Endothelial cell of umbilical vein (primary cell): Measurements from ENCODE around the gene BLOC1S4. TPM values are rescaled to one million over a fixed set of nuclear protein-coding genes. Genes with fewer than 3 reads are reported as not detected.

Experiments used
- BruUV-seq: library from RNA; stranded (reverse); fragments of 400-500 nt; replicated peaks from 2 replicates; lab custom pipeline; 2021; lab: Mats Ljungman, UMichigan
- CTCF ChIA-PET: fragments of 300-600, 350-600 bp; sonication (Branson Sonifier 250); formaldehyde crosslinking; loops from one replicate; lab custom pipeline; 2021; ENCODE audit warnings: antibody characterized with exemption, inconsistent platforms; lab: Charles Lee
- POLR2A ChIA-PET: fragments of 300-600, 350-600 bp; sonication (Branson Sonifier 250); formaldehyde crosslinking; loops from one replicate; lab custom pipeline; 2021; ENCODE audit warnings: antibody characterized with exemption, inconsistent platforms; lab: Charles Lee
- DNase-seq: peaks from one replicate; pipeline ENCODE4 v3.0.0-alpha.2; 2011; ENCODE audit warnings: low read depth, low spot score
- FAIRE-seq: peaks from 2 replicates; lab custom pipeline; 2011; peaks lifted over from hg19 to GRCh38; lab: Jason Lieb, UNC
- H2AFZ ChIP-seq: 2 replicates; pipeline ENCODE4 v1.6.0; 2012; ENCODE audit warnings: low read depth, low read length, control low read depth, inconsistent platforms
- H3K27ac ChIP-seq: 2 replicates; pipeline ENCODE4 v1.5.1; 2011; ENCODE audit warnings: low read depth, mild to moderate bottlenecking, control low read depth, low read length, moderate library complexity; ENCODE audit not compliant: insufficient read depth
- H3K27me3 ChIP-seq, 2 experiments: 2 replicates each; pipeline versions ENCODE4 v1.6.0 to v1.6.1; 2011; ENCODE audit warnings: low read length in 2 of 2, mixed read lengths in 1 of 2; ENCODE audit not compliant: control insufficient read depth in 2 of 2, insufficient read depth in 2 of 2
- H3K36me3 ChIP-seq, 2 experiments: 2 replicates in 1 of 2; 3 replicates in 1 of 2; pipeline ENCODE4 v1.5.1; 2011; ENCODE audit warnings: low read length in 2 of 2, mild to moderate bottlenecking in 1 of 2, moderate library complexity in 1 of 2; ENCODE audit not compliant: control insufficient read depth in 2 of 2, insufficient read depth in 2 of 2; ENCODE audit errors: extremely low read depth in 1 of 2
- H3K4me1 ChIP-seq: 3 replicates; pipeline ENCODE4 v1.5.1; 2011; ENCODE audit warnings: mild to moderate bottlenecking, low read length; ENCODE audit not compliant: control insufficient read depth, insufficient read depth; ENCODE audit errors: extremely low read depth
- H3K4me2 ChIP-seq: 2 replicates; pipeline ENCODE4 v1.6.1; 2011; ENCODE audit warnings: low read length, control low read depth, mixed read lengths; ENCODE audit not compliant: insufficient read depth
- H3K4me3 ChIP-seq, 3 experiments: fragments of 200-600 bp in 1 of 3; sonication (generic), shearing (Covaris generic) in 1 of 3; replicated peaks in 1 of 3; 2 replicates each; pipeline ENCODE4 v1.5.1; 2011 to 2016; ENCODE audit warnings: control low read depth in 3 of 3, low read length in 3 of 3, mild to moderate bottlenecking in 2 of 3, inconsistent platforms in 1 of 3, low read depth in 1 of 3, moderate library complexity in 1 of 3; ENCODE audit not compliant: insufficient read depth in 1 of 3
- H3K79me2 ChIP-seq: 2 replicates; pipeline ENCODE4 v1.6.0; 2012; ENCODE audit warnings: low read length, inconsistent platforms; ENCODE audit not compliant: control insufficient read depth, insufficient read depth
- H3K9ac ChIP-seq: replicated peaks from 2 replicates; pipeline ENCODE3; 2011; ENCODE audit warnings: low read length, control low read depth; ENCODE audit not compliant: insufficient read depth; ENCODE audit errors: extremely low read depth
- H3K9me1 ChIP-seq: replicated peaks from 3 replicates; pipeline ENCODE4 v1.6.0; 2011; ENCODE audit warnings: mild to moderate bottlenecking, low read length; ENCODE audit not compliant: control insufficient read depth, insufficient read depth; ENCODE audit errors: extremely low read depth
- H3K9me3 ChIP-seq: replicated peaks from 2 replicates; pipeline ENCODE4 v1.5.1; 2012; ENCODE audit warnings: low read length, inconsistent platforms; ENCODE audit not compliant: control insufficient read depth, insufficient read depth
- H4K20me1 ChIP-seq: replicated peaks from 2 replicates; pipeline ENCODE3; 2011; ENCODE audit warnings: mild to moderate bottlenecking, low read length; ENCODE audit not compliant: control insufficient read depth, insufficient read depth; ENCODE audit errors: extremely low read depth
- EZH2 ChIP-seq: IDR thresholded peaks from 2 replicates; pipeline ENCODE4 v1.6.1; 2012; ENCODE audit warnings: borderline replicate concordance, low read depth, mild to moderate bottlenecking, moderate library complexity, low read length, inconsistent platforms; ENCODE audit not compliant: severe bottlenecking
- FOS ChIP-seq: IDR thresholded peaks from 2 replicates; pipeline ENCODE4 v1.6.1; 2011; ENCODE audit warnings: mild to moderate bottlenecking, low read length, moderate library complexity, borderline replicate concordance; ENCODE audit not compliant: insufficient read depth
- GATA2 ChIP-seq: IDR thresholded peaks from 2 replicates; pipeline ENCODE4 v1.7.0; 2011; ENCODE audit warnings: low read depth, mild to moderate bottlenecking, moderate library complexity, mixed read lengths, low read length; ENCODE audit not compliant: insufficient read length, insufficient read depth
- JUN ChIP-seq: IDR thresholded peaks from 2 replicates; pipeline ENCODE4 v1.6.1; 2011; ENCODE audit warnings: borderline replicate concordance, low read depth; ENCODE audit not compliant: insufficient read length, insufficient read depth
- MYC ChIP-seq: IDR thresholded peaks from one replicate; pipeline ENCODE4 v1.6.1; 2011; ENCODE audit warnings: mild to moderate bottlenecking, low read depth, low read length
- POLR2A ChIP-seq: IDR thresholded peaks from 2 replicates; pipeline ENCODE4 v1.6.1; 2012; ENCODE audit warnings: low read depth, mild to moderate bottlenecking, control low read depth, low read length
- POLR2AphosphoS5 ChIP-seq: IDR thresholded peaks from 2 replicates; pipeline ENCODE4 v1.6.1; 2012; ENCODE audit warnings: low read depth, mild to moderate bottlenecking, control low read depth, low read length, moderate library complexity; ENCODE audit not compliant: insufficient read depth
- dilution Hi-C: fragments of 300-500 bp; cut with MboI; formaldehyde crosslinking; loops from one replicate; pipeline ENCODE4 v1.15.0; 2019; ENCODE audit warnings: low sequenced_read_pairs; ENCODE audit not compliant: extremely low pct_ligation_motif_present
- intact Hi-C: fragments of 100-400 bp; cut with micrococcal nuclease; formaldehyde crosslinking; loops from one replicate; pipeline ENCODE4 v1.10.0; 2022
- polyA plus RNA-seq, 4 experiments: library from polyadenylated mRNA; depleted of rRNA in 3 of 4; stranded (reverse) in 3 of 4; unstranded in 1 of 4; fragments of >200 nt; gene quantifications; 2 replicates each; pipeline versions ENCODE4 v1.2.1 to v1.2.3, GENCODE V29; 2011 to 2012; ENCODE audit warnings: missing spikeins in 1 of 4
- total RNA-seq: library from RNA; stranded (reverse); gene quantifications from 2 replicates; pipeline ENCODE4 v1.2.3, GENCODE V29; 2021
- TF ChIP-seq, protein P1 (sequence below): IDR thresholded peaks from 2 replicates; pipeline ENCODE4 v1.6.1; 2011; ENCODE audit not compliant: insufficient read depth, insufficient read length

BLOC1S4 gene
- total and polyA plus RNA-seq, 2 donors (not counting 3 experiments of a cell fraction or from before 2014, with no cell fraction given), result 12.7 to 16.9 TPM

DNA sequence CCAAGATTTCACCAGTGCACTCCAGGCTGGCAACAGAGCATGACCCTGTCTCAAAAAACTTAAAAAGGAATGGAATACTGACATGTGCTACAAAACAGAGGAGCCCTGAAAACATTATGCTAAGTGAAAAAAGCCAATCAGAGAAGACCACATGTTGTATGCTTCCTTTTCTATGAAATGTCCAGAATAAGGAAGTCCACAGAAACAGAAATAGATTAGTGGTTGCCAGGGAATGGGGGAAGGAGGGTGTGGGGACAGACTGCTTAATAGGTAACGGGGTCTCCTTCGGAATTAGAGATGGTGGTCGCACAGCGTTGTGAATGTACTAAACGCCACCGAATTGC, 36.5 kb downstream of the BLOC1S4 start:
- no TSS peak for BruUV-seq
- Histone ChIP-seq H3K36me3 (no peaks in the 10 kb centered on the region), H2AFZ (no peak overlapping the region), H3K79me2 (no peaks in the 10 kb centered on the region), H3K27me3 (no peaks in the 10 kb centered on the region), H3K27ac (no peak overlapping the region), H3K4me1 (peaks cover 6% of the 10 kb centered on the region), H3K9me3 (no peaks in the 10 kb centered on the region), H3K4me2 (no peak overlapping the region), H4K20me1 (no peaks in the 10 kb centered on the region), H3K4me3 (no peak overlapping the region), H3K9ac (no peak overlapping the region), H3K9me1 (no peaks in the 10 kb centered on the region)
- ChIA-PET CTCF (no interaction called here), POLR2A (no interaction called here)
- DNase-seq (no peak), FAIRE-seq (no peak)
- TF ChIP-seq JUN (no peak), MYC (no peak), GATA2 (no peak), EZH2 (no peak), POLR2AphosphoS5 (no peak)
- dilution Hi-C loops (no loop called here), intact Hi-C loops (no loop called here)

DNA sequence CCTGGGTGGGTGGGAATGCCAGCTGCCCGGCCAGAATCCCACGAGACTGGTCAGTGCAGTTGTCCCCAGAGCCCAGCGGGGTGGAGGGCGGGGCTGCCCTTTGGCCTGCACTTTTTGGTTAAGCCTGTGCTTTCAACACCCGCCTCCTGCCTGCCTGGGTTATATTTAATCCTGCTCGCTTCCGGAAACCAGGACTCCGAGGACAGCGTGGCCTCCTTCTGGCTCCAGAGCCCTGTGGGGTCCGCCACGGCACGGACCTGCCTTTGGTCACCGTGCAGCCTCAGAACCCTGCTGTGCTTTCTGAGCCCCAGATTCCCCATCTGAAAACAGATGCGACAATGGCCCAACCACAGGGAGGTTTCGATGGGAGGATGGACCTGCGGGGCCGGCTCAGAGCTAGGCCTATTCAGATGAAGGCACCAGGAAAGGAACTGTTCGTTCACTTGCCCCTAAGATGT, 37.2 kb downstream of the BLOC1S4 start:
- H3K27me3 ChIP-seq, result no peaks in the 10 kb centered on the region
- H3K36me3 ChIP-seq, result no peaks in the 10 kb centered on the region
- H4K20me1 ChIP-seq, result no peaks in the 10 kb centered on the region
- no peak overlapping the region for H2AFZ ChIP-seq
- H3K79me2 ChIP-seq, result no peaks in the 10 kb centered on the region
- TF ChIP-seq POLR2A (no peak), GATA2 (no peak), MYC (no peak), FOS (no peak), JUN (no peak)
- TF ChIP-seq, protein P1, sequence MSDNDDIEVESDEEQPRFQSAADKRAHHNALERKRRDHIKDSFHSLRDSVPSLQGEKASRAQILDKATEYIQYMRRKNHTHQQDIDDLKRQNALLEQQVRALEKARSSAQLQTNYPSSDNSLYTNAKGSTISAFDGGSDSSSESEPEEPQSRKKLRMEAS, result no peak
- intact Hi-C loops, result no loop called here
- no TSS peak for BruUV-seq
- H3K4me1 ChIP-seq, result peaks cover 6% of the 10 kb centered on the region
- H3K9ac ChIP-seq, result no peak overlapping the region
- no peak overlapping the region for H3K4me2 ChIP-seq
- FAIRE-seq (no peak), DNase-seq (no peak)
- ChIA-PET POLR2A (no interaction called here), CTCF (no interaction called here)
- no peaks in the 10 kb centered on the region for H3K9me3 ChIP-seq
- H3K4me3 ChIP-seq, result no peak overlapping the region
- H3K27ac ChIP-seq, result no peak overlapping the region
- dilution Hi-C loops, result no loop called here
- H3K9me1 ChIP-seq, result no peaks in the 10 kb centered on the region
